ENCODE results near the gene TMTC4.

GRCh38 chr13:100664171-100664900 is 10.3 kb downstream of the TMTC4 start:
- TF ChIP-seq, protein P1, sequence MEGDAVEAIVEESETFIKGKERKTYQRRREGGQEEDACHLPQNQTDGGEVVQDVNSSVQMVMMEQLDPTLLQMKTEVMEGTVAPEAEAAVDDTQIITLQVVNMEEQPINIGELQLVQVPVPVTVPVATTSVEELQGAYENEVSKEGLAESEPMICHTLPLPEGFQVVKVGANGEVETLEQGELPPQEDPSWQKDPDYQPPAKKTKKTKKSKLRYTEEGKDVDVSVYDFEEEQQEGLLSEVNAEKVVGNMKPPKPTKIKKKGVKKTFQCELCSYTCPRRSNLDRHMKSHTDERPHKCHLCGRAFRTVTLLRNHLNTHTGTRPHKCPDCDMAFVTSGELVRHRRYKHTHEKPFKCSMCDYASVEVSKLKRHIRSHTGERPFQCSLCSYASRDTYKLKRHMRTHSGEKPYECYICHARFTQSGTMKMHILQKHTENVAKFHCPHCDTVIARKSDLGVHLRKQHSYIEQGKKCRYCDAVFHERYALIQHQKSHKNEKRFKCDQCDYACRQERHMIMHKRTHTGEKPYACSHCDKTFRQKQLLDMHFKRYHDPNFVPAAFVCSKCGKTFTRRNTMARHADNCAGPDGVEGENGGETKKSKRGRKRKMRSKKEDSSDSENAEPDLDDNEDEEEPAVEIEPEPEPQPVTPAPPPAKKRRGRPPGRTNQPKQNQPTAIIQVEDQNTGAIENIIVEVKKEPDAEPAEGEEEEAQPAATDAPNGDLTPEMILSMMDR (tag by site-specific recombination; IDR thresholded peaks at IDR 0.05), result no peak
- TF ChIP-seq ZNF350 (tag by site-specific recombination; IDR thresholded peaks at IDR 0.05) (no peak), ZNF274 (IDR thresholded peaks at IDR 0.05; ENCODE audit: low read length) (no peak), ZNF274 (tag by site-specific recombination; IDR thresholded peaks at IDR 0.05; ENCODE audit: borderline replicate concordance) (no peak), ZIC2 (tag by site-specific recombination; IDR thresholded peaks at IDR 0.05) (no peak), ZBTB1 (tag by site-specific recombination; IDR thresholded peaks at IDR 0.05) (no peak), ZNF747 (tag by site-specific recombination; IDR thresholded peaks at IDR 0.05) (no peak), ZNF501 (tag by site-specific recombination; IDR thresholded peaks at IDR 0.05) (no peak)
- TF ChIP-seq, protein P2, sequence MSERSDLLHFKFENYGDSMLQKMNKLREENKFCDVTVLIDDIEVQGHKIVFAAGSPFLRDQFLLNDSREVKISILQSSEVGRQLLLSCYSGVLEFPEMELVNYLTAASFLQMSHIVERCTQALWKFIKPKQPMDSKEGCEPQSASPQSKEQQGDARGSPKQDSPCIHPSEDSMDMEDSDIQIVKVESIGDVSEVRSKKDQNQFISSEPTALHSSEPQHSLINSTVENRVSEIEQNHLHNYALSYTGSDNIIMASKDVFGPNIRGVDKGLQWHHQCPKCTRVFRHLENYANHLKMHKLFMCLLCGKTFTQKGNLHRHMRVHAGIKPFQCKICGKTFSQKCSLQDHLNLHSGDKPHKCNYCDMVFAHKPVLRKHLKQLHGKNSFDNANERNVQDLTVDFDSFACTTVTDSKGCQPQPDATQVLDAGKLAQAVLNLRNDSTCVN (tag by site-specific recombination; optimal IDR thresholded peaks at IDR 0.05), result no peak
